HepG2 (cell line): ENCODE results near the gene UCP3.

Experiments used
- CHD4 ChIP-seq: fragments of 200-600 bp; sonication (generic); IDR thresholded peaks from 2 replicates; pipeline ENCODE4 v1.7.0; 2017; ENCODE audit warnings: mild to moderate bottlenecking, low read length, borderline replicate concordance
- CTCF ChIP-seq: sonication (generic); formaldehyde crosslinking; IDR thresholded peaks from 2 replicates; pipeline ENCODE4 v1.5.0; 2020; ENCODE audit warnings: mild to moderate bottlenecking, missing genetic modification reagents, moderate library complexity
- DPF2 ChIP-seq: sonication (generic); formaldehyde crosslinking; IDR thresholded peaks from 2 replicates; pipeline ENCODE4 v1.4.0; 2020; ENCODE audit warnings: mild to moderate bottlenecking, low read depth, missing genetic modification reagents, borderline replicate concordance
- GTF2F1 ChIP-seq: fragments of 150-350 bp; IDR thresholded peaks from 2 replicates; pipeline ENCODE4 v1.6.1; 2014; ENCODE audit warnings: low read length
- NR2F1 ChIP-seq, 2 experiments: fragments of 450-650 bp in 1 of 2; formaldehyde crosslinking in 1 of 2; IDR thresholded peaks; 2 replicates each; pipeline versions ENCODE4 v1.5.0 to v1.6.1; 2016 to 2020; ENCODE audit warnings: mild to moderate bottlenecking in 1 of 2, missing compliant biosample characterization in 1 of 2, missing genetic modification reagents in 1 of 2, moderate library complexity in 1 of 2
- RAD21 ChIP-seq: fragments of 450-650 bp; formaldehyde crosslinking; IDR thresholded peaks from 2 replicates; pipeline ENCODE4 v1.5.0; 2020; ENCODE audit warnings: mild to moderate bottlenecking
- TCF7 ChIP-seq: sonication (generic); IDR thresholded peaks from 2 replicates; pipeline ENCODE4 v1.6.1; 2016; ENCODE audit warnings: antibody characterized with exemption, low read depth
- TF ChIP-seq, protein P1 (sequence below): IDR thresholded peaks from 2 replicates; pipeline ENCODE4 v1.6.1; 2012; ENCODE audit warnings: low read depth, low read length, improper control_type of control experiment

DNA sequence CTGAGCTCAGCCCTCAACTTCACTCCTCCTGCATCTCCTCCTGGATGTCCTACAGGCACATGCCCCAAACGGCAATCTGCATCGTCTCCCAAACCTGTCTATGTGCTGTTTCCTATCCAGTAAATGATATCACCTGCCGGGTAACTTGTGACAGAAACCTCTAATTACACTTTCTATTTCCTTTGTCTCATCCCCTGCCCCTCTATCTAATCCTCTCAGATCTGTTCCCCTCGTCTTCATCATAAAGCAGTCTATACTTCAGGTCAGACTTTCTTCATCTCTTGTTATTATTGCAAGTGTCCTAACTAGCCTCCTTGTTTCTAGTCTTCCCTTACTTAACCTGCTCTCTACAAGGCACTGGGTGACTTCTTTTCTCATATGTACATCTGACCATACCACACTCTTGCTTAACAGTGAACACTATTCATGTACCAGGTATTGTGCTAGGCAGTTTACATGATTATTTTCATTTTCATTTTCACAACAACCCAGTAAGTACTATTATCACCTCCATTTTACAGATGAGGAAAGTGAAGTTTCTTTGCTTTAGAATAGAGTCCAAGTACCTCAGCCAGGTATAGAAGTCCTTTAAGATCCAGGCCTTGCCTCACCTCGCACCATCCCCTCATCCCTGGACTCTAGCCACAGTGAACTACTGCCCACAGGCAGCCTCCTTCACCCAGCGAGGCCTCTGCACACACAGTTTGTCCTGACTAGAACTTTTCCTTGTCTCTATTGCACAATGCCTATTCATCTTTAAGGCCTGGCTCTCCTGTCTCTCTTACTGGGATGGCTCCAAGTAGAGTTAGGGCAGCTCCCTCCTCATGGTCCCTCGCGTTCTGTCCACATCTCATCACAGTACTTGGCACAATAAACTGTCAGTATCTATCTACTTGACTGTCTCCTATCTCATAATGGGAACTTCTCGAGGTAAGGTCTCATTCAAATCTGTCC lies 22.1 kb upstream of the UCP3 start:
- no peak for TF ChIP-seq NR2F1 (CRISPR knock-in tag; IDR thresholded peaks at IDR 0.05)
- TF ChIP-seq, protein P1, sequence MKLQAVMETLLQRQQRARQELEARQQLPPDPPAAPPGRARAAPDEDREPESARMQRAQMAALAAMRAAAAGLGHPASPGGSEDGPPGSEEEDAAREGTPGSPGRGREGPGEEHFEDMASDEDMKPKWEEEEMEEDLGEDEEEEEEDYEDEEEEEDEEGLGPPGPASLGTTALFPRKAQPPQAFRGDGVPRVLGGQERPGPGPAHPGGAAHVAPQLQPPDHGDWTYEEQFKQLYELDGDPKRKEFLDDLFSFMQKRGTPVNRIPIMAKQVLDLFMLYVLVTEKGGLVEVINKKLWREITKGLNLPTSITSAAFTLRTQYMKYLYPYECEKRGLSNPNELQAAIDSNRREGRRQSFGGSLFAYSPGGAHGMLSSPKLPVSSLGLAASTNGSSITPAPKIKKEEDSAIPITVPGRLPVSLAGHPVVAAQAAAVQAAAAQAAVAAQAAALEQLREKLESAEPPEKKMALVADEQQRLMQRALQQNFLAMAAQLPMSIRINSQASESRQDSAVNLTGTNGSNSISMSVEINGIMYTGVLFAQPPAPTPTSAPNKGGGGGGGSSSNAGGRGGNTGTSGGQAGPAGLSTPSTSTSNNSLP, result no peak
- no peak for TF ChIP-seq CHD4
- no peak for TF ChIP-seq TCF7
- TF ChIP-seq RAD21 (CRISPR knock-in tag), result no peak
- no peak for TF ChIP-seq DPF2 (CRISPR knock-in tag)
- no peak for TF ChIP-seq CTCF (CRISPR knock-in tag)
- no peak for TF ChIP-seq GTF2F1
